T-helper 1 cell treated with Interleukin-12 subunit alpha and Interleukin-12 subunit beta and Interleukin-4 antibody, amounts not matched to agents 30 ng/mL and 1 ng/mL, for 36 hours (primary cell): ENCODE results near the gene KRT6B. TPM values are rescaled to one million over a fixed set of nuclear protein-coding genes. Genes with fewer than 3 reads are reported as not detected.
"Not testable (repeated sequence)": the region's sequence is repeated elsewhere in the genome, so short reads cannot be mapped to it uniquely, and the experiment has no call there.

Source experiments
- intact Hi-C: fragments of 100-400 bp; cut with micrococcal nuclease; formaldehyde crosslinking; loops from one replicate; pipeline ENCODE4 v1.15.1; 2024
- total RNA-seq: library from RNA; stranded (reverse); gene quantifications from 2 replicates; pipeline ENCODE4 v1.2.3, GENCODE V29; 2022

The KRT6B gene
- total RNA-seq: not detected in 2 replicates

GRCh38 chr12:52452101-52452500, at the start of gene KRT6B:
Gene KRT6B, minus strand, starts transcription at chr12:52452146. Its CDS starts 68 bp downstream, at chr12:52452078.
- intact Hi-C loops: no loop called here

- intact Hi-C loops: no loop called here
These were observed 49.5 kb upstream of the KRT6B start for GRCh38 chr12:52501490-52501889.

DNA sequence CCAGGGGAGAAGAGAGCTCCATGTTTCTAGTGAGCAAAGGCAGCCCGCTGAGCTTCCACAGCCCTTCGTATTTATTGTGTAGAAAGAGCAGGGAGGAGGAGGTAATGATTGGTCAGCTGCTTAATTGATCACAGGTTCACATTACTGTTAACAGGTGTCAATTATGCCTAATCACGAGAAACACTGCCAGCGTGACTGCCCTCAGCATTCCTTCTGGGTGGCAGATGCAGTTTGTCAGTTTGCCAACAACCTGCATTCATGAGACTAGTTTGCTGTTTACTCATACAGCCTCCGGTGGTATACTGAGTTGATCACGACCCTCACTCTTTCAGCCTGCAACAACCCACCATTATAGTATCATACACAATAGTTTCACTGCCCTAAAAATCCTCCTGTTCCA, 48.6 kb upstream of the KRT6B start:
- intact Hi-C loops: not testable (repeated sequence)

DNA sequence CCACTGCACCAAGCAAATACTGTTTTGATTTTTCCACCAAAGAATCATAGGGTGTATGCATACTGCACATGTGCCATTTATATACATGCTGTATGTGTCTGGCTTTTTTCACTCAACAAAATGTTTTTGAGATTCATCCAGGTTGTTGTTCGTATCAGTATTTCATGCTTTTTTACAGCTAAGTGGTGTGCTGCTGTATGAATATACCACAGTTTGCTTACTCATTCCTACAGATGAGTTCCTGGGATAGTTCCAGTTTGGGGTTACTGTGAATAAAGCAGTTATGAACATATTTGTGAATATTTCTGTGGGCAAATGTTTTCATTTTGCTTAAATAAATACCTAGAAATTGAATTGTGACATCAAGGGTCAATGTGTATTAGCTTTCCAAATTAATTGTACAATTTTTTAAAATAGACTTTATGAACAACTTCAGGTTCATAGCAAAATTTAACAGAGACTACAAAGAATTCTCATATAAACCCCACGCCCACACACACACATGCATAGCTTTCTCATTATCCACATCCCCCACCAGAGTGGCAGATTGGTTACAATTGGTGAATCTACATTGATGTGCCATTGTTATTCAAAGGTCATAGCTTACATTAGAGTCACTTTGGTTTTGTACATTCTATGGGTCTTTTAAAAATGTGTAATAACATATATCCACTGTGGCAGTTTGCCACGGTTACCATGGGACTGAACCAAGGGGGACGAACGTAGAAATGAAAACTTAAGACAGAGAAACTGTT, 48.0 kb upstream of the KRT6B start:
- intact Hi-C loops: no loop called here

- intact Hi-C loops: no loop called here
These were observed 47.0 kb upstream of the KRT6B start for GRCh38 chr12:52498946-52499345.

GRCh38 chr12:52497975-52498374, 46.0 kb upstream of the KRT6B start:
- intact Hi-C loops: no loop called here

- intact Hi-C loops: no loop called here
These were observed 44.7 kb upstream of the KRT6B start for GRCh38 chr12:52496590-52497071.

DNA sequence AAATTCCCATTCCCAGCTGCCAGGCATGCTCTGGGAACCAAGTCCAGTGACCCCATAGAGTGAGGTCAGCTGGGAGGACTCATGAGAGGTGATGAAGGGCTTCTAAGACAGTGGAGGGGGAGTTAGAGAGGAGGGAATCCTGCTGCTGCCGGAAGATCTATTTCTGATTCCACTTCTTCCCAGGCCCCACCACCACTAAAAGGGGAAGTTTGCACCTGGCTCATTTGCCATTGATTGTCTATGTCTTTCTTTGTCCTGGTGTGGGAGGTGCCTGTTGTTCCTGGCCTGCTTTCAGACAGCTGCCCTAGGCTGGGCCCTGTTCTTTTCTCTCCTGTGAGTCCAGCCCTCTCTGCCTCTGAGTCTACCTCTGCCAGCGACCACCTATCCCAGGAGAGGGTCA, 44.1 kb upstream of the KRT6B start:
- intact Hi-C loops: no loop called here

DNA sequence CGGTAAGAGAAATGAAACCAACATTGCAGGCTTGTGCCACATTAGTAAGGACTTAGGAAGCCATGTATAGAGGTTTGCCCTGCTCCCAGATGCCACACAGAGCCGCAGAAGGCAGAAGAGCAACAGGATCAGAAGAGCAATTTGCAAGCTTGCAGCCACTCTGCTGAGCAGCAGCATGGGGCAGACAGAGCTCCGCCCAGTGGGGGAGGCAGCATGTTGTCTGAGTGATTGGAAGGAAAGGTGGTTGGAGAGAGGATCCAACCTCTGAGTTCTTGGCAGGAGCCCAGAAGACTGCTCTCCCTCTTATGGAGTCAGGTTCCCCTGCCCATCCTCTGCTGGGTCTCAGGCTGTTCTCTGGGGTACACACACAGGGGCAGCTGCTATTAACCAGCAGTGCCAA, 43.4 kb upstream of the KRT6B start:
- intact Hi-C loops: no loop called here

DNA sequence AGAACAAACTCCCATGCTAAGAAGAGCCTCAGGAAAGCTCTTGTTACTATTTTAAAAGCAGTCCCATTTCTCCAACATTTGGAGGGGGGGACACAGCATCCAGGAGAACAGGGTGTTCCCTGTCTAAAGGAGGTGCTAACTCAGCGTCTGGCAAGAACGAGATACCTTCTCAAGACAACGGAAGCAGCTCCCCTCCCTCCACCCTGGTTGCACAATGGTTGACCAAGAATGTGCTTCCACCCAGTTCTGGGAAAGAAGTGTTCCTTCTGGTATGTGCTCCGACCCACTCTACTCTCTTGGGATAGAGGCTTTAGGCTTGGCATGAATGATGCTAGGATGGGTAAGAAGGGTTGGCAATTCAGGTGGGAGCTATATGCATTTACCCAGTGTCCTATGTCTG, 42.6 kb upstream of the KRT6B start:
- intact Hi-C loops: no loop called here

DNA sequence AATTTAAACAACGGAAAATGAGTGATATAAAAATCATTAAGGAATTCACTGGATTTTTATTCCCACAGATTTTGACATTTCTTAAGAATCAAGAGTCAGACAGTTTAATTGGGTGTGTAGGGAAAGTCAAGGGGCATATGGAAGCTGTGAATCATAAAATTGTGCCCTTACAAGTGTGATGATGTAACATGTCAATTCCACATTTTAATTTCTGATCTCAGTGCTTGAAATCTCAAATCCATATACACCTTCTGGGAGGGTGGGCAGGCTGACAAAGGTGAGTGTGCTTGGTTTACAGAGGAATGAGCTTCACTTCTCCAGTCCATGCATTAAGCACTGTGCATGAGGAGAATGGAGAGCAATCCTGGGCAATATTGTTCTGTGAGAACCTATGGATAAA, 42.2 kb upstream of the KRT6B start:
- intact Hi-C loops: no loop called here

DNA sequence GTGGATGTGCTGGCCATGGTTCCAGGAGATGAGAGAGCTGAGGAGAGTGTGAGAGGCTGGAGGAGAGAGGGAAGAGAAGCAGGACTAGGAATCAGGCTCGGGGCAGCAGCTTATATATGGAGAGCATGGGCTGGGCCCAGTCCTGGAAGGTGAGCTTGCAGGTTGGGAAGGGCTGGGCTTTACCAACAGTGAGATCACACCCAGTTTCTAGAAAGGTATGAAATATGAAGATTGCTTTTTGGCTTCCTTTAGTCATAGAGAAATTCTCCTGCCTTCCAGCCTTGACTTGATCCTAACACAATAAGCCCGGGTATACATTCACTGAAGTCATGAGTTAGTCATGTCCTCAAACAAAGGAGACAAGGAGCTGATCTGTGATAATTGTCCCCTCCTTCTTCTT, 41.2 kb upstream of the KRT6B start, which contains the start of gene KRT6A:
Gene KRT6A, minus strand, starts transcription at position 86 of the 400 bp plus-strand sequence. Its CDS starts 69 bp downstream, at position 17.
- intact Hi-C loops: no loop called here

DNA sequence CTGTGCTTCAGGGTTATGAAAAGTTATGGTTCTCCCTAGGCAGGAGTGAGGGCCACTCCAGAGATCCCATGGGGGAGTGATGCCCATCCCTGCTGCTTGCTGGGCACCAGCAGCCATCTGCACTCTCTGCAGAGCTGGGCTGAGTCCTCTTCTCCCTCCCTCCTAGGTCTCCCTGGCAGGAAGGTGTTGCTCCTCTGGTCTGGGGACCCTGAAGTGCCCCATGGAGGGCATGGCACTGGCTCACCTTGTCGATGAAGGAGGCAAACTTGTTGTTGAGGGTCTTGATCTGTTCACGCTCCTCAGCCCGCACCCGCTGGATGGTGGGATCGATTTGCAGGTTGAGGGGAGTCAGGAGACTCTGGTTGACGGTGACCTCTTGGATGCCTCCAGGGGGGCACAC, 40.5 kb upstream of the KRT6B start:
- intact Hi-C loops: not testable (repeated sequence)

DNA sequence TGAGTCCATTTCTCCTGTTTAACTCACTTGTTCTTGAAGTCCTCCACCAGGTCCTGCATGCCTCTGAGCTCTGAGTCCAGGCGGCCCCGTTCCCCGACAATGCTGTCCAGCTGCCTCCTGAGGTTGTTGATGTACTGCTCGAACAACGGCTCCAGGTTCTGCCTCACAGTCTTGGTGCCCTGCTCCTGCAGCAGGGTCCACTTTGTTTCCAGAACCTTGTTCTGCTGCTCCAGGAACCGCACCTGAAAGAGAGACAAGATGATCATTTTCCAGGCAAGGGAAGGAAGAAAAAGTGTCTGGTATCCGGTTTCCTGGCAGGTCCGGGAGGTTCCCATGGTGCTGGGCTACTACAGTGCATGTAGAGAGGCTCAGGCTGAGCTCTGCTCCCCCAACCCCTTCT, 39.5 kb upstream of the KRT6B start:
- intact Hi-C loops: not testable (repeated sequence)

DNA sequence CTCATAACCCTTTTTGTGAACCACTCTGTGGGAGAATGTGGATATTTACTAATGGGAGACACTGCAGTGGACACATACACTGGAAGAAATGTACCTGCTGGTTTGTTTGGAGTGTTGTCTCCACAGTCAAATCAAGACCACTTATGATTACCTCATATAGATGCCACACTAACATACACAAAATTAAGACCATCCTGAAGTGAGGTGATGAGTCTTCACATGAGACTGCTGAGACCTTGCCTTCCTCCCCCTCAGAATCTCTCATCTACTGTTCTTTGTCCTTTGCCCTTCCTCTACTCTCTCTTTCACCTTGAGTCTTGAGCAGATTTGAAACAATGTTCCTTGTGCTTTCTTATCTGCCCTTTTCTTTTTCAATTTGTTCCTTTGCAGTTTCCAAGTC, 36.8 kb upstream of the KRT6B start:
- intact Hi-C loops: no loop called here

DNA sequence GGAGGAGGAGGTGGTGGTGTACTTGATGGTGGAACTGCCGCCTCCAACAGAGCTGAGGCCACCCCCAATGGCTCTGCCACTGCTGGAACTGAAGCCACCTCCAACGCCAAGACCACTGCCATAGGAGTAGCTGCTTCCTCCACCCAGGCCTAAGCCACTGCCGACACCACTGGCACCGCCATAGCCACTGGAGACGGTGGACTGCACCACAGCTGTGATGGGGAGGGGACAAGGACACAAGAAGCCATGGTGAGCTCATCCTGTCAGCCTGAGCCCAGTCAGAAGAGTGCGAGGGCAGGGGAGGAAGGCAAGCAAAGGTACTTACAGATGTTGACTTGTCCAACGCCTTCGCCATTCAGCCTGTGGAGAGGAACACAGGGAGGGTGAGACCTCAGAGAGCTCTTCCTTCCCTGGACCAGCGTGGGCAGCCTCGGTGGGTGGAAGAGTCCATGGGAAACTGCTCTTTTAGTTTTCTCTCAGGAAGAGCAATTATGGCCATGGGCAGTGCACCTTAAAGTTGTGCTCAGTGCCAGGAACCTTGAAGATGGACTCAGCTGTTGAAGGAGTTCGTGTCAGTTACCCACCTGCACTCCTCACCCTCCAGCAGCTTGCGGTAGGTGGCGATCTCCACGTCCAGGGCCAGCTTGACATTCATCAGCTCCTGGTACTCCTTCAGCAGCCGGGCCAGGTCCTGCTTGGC, 35.9 kb upstream of the KRT6B start:
- intact Hi-C loops: not testable (repeated sequence)

DNA sequence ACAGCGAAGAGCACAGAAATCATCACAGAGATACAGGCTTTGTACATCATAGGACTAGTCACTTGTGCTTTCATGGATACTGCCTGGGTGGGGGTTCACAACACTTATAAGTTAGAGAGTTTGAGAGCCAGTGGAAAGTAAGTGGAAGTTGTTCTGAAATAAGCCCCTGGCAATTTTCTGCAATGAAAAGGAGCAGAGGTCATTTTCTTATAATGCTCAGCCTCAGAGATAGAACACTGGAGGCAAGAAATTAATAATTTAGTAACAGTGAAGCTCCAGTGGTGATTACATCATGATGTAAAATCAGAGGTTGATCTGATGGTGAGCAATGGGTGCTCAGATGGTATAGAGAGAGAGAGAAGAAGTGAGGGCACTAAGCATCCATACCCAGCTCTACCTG, 35.3 kb upstream of the KRT6B start:
- intact Hi-C loops: no loop called here

GRCh38 chr12:52486166-52487105, 34.5 kb upstream of the KRT6B start:
- intact Hi-C loops: no loop called here

DNA sequence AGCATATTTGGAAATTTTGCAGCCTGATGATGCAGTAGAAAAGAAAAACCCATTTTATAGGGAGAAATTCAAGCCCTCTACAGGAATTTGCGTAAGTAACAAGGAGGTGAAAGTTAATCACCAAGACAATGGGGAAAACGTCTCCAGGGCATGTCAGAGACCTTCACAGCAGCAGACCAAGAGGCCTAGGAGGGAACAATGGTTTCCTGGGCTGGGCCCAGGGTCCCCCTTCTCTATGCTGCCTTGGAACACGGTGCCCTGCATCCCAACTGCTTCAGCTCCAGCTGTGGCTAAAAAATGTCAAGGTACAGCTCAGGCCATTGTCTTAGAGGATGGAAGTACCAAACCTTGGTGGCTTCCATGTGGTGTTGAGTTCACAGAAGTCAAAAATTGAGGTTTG, 28.1 kb upstream of the KRT6B start:
- intact Hi-C loops: no loop called here

- intact Hi-C loops: no loop called here
These were observed 25.7 kb upstream of the KRT6B start for GRCh38 chr12:52477651-52478050.

GRCh38 chr12:52474212-52474611, 22.3 kb upstream of the KRT6B start:
- intact Hi-C loops: no loop called here

- intact Hi-C loops: no loop called here
These were observed 21.8 kb upstream of the KRT6B start, which contains the start of gene KRT6C for GRCh38 chr12:52473768-52474167. Gene KRT6C, minus strand, starts transcription at chr12:52473805. Its CDS starts 68 bp downstream, at chr12:52473737.
